Measurements from ENCODE around the gene TUBGCP3.

TUBGCP3 gene

DNA sequence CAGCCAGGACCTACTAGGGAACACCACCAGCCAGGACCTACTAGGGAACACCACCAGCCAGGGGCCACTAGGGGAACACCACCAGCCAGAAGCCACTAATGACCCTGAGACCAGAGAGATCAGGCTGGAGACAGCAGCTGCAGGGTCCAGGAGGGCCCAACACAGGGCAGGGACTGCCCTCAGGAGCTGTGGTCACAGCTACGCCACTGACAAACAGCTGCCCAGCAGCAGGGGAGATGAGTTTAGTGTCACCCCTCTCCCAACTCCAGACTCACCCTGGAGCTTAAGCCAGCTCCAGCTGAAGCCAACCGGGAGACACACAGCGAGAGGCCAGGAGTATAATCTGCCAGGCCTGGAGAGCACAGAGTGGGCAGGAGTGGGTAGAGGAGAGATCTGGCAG is 25.7 kb downstream of the TUBGCP3 start:
- Histone ChIP-seq H3K79me2 (ENCODE audit: insufficient read depth, low read depth) (peaks cover 16% of the 10 kb centered on the region; the same call in 1 of the 2 replicates), H3K4me3 (IDR thresholded peaks at IDR 0.05; ENCODE audit: insufficient read depth, low read depth, low read length) (no peak overlapping the region), H2AFZ (ENCODE audit: low read depth) (no peak overlapping the region), H4K20me1 (ENCODE audit: insufficient read depth) (no peaks in the 10 kb centered on the region), H3K9ac (no peak overlapping the region), H3K4me2 (no peak overlapping the region), H3K36me3 (ENCODE audit: insufficient read depth) (no peaks in the 10 kb centered on the region), H3K27ac (no peak overlapping the region), H3K4me1 (ENCODE audit: low read depth, poor library complexity, severe bottlenecking) (no peaks in the 10 kb centered on the region), H3K27me3 (ENCODE audit: insufficient read depth, low read depth) (no peaks in the 10 kb centered on the region)
- TF ChIP-seq, protein P1, sequence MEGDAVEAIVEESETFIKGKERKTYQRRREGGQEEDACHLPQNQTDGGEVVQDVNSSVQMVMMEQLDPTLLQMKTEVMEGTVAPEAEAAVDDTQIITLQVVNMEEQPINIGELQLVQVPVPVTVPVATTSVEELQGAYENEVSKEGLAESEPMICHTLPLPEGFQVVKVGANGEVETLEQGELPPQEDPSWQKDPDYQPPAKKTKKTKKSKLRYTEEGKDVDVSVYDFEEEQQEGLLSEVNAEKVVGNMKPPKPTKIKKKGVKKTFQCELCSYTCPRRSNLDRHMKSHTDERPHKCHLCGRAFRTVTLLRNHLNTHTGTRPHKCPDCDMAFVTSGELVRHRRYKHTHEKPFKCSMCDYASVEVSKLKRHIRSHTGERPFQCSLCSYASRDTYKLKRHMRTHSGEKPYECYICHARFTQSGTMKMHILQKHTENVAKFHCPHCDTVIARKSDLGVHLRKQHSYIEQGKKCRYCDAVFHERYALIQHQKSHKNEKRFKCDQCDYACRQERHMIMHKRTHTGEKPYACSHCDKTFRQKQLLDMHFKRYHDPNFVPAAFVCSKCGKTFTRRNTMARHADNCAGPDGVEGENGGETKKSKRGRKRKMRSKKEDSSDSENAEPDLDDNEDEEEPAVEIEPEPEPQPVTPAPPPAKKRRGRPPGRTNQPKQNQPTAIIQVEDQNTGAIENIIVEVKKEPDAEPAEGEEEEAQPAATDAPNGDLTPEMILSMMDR (conservative IDR thresholded peaks at IDR 0.05; ENCODE audit: low read depth, low read length): no peak

DNA sequence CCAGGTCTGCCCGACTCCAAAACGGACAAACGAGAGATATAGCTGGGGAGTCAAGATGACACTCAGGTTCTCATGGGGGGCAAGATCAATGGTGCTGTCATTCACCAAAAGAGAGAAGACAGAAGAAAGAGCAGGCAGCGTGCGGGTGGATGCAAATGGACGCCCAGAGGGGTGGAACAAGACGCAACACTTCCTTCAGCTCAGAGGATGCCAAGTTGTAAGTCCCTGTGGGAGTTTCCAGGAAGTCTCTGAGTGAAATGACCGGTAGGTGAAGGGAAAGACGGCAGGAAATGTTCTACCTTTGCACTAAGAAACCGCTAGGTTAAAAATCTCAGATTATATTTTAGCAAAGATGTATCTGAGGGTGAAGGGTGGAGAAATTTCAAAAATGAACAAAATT is 26.5 kb downstream of the TUBGCP3 start:
- no peak overlapping the region for H3K27ac ChIP-seq
- H3K27me3 ChIP-seq (ENCODE audit: insufficient read depth, low read depth): no peaks in the 10 kb centered on the region
- H3K4me1 ChIP-seq (ENCODE audit: low read depth, poor library complexity, severe bottlenecking): no peaks in the 10 kb centered on the region
- H2AFZ ChIP-seq (ENCODE audit: low read depth): no peak overlapping the region
- H3K9ac ChIP-seq: no peak overlapping the region
- no peaks in the 10 kb centered on the region for H4K20me1 ChIP-seq (ENCODE audit: insufficient read depth)
- no peaks in the 10 kb centered on the region for H3K36me3 ChIP-seq (ENCODE audit: insufficient read depth)
- H3K4me2 ChIP-seq: no peak overlapping the region
- no peak overlapping the region for H3K4me3 ChIP-seq (IDR thresholded peaks at IDR 0.05; ENCODE audit: insufficient read depth, low read depth, low read length)
- peaks cover 9% of the 10 kb centered on the region; the same call in 1 of the 2 replicates for H3K79me2 ChIP-seq (ENCODE audit: insufficient read depth, low read depth)
- TF ChIP-seq, protein P1 (conservative IDR thresholded peaks at IDR 0.05; ENCODE audit: low read depth, low read length): no peak

DNA sequence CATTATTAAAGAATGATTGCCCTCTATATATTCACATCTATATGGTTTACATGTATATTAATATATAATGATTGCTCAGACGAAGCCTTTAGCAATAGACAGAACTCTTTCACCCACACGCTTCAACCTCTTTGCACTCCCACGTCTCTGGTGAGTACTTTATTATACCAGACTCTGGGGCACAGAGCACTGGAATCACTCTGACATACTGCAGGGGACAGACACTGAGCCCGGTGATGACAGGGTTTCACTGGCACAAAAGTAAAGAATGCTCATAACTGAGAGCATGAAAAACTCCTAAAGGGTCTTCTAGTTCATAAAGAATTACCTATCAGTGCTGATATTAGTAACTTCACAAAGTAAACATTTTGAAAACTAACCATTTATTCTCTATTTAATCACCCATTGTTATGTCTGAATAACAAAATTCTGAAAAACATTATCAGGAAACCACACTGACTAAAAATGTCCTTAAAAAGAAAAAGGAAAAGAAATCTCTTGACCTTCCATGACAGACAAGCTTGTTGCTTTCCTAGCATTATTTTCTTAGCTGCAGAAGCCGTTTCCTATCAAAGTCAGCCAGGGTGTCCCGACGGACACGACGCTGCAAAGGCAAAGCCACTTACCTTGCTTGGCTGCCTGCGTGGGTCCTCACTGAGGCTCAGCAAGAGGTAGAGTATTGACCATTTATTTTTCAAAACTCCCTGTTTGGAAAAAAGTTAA is 29.1 kb downstream of the TUBGCP3 start:
- Histone ChIP-seq H2AFZ (ENCODE audit: low read depth) (no peak overlapping the region), H3K79me2 (ENCODE audit: insufficient read depth, low read depth) (peaks cover 9% of the 10 kb centered on the region; the same call in 1 of the 2 replicates), H3K36me3 (ENCODE audit: insufficient read depth) (no peaks in the 10 kb centered on the region; the same call in 1 of the 2 replicates), H4K20me1 (ENCODE audit: insufficient read depth) (no peaks in the 10 kb centered on the region), H3K27me3 (ENCODE audit: insufficient read depth, low read depth) (no peaks in the 10 kb centered on the region), H3K4me3 (IDR thresholded peaks at IDR 0.05; ENCODE audit: insufficient read depth, low read depth, low read length) (no peak overlapping the region), H3K4me1 (ENCODE audit: low read depth, poor library complexity, severe bottlenecking) (no peaks in the 10 kb centered on the region), H3K9ac (no peak overlapping the region), H3K27ac (no peak overlapping the region), H3K4me2 (no peak overlapping the region)
- TF ChIP-seq, protein P1 (conservative IDR thresholded peaks at IDR 0.05; ENCODE audit: low read depth, low read length): no peak

DNA sequence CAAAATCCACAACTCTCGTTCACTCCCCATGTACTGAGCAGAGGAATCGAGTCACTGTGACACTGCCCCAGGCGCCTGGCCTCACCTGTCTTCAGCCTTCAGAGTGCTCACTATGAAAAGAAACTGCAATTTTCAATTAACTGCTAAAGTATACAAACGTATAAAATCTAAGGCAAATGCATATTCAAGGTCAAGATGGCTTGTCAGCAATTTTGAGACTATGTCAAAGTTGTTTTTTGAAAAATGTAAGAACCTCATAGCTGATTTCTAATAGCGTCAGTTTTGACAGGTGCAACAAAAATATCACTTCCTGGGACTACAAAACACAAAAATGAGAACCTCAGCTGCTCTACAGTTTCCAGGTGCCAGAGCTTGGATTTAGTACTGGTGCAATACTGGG is 31.4 kb downstream of the TUBGCP3 start:
- Histone ChIP-seq H2AFZ (ENCODE audit: low read depth) (no peak overlapping the region), H3K4me1 (ENCODE audit: low read depth, poor library complexity, severe bottlenecking) (no peaks in the 10 kb centered on the region), H3K27me3 (ENCODE audit: insufficient read depth, low read depth) (no peaks in the 10 kb centered on the region), H4K20me1 (ENCODE audit: insufficient read depth) (no peaks in the 10 kb centered on the region), H3K79me2 (ENCODE audit: insufficient read depth, low read depth) (peaks cover 9% of the 10 kb centered on the region; the same call in 1 of the 2 replicates), H3K27ac (no peak overlapping the region), H3K4me3 (IDR thresholded peaks at IDR 0.05; ENCODE audit: insufficient read depth, low read depth, low read length) (no peak overlapping the region), H3K4me2 (no peak overlapping the region), H3K36me3 (ENCODE audit: insufficient read depth) (no peaks in the 10 kb centered on the region; the same call in 1 of the 2 replicates), H3K9ac (no peak overlapping the region)
- TF ChIP-seq, protein P1 (conservative IDR thresholded peaks at IDR 0.05; ENCODE audit: low read depth, low read length): no peak
